Mesendoderm (in vitro differentiated cells): ENCODE data around the gene DCAF15.

Source experiments
- DNase-seq: peaks from one replicate; pipeline ENCODE4 v3.0.0; 2013
- H2AK5ac ChIP-seq: 2 replicates; pipeline ENCODE4 v1.6.1; 2013; ENCODE audit warnings: low read length, inconsistent platforms
- H2BK120ac ChIP-seq: 2 replicates; pipeline ENCODE4 v1.6.1; 2013; ENCODE audit warnings: low read depth, mild to moderate bottlenecking, low read length, moderate library complexity, mixed read lengths
- H2BK15ac ChIP-seq: replicated peaks from 2 replicates; pipeline ENCODE4 v1.6.1; 2013; ENCODE audit warnings: low read depth, mild to moderate bottlenecking, moderate library complexity
- H2BK5ac ChIP-seq: 2 replicates; pipeline ENCODE4 v1.6.1; 2013; ENCODE audit warnings: low read length, inconsistent platforms
- H3K18ac ChIP-seq: 2 replicates; pipeline ENCODE4 v1.6.1; 2013; ENCODE audit warnings: mild to moderate bottlenecking, low read length, mixed read lengths
- H3K23ac ChIP-seq: one replicate; pipeline ENCODE4 v1.6.1; 2013; ENCODE audit warnings: low read length
- H3K27ac ChIP-seq: 2 replicates; pipeline ENCODE4 v1.5.1; 2013; ENCODE audit warnings: low read depth, mild to moderate bottlenecking, inconsistent platforms, low read length, moderate library complexity
- H3K27me3 ChIP-seq: 2 replicates; pipeline ENCODE4 v1.6.1; 2013; ENCODE audit warnings: low read length, control low read depth, mild to moderate bottlenecking, inconsistent platforms; ENCODE audit not compliant: insufficient read depth, poor library complexity
- H3K36me3 ChIP-seq: 2 replicates; pipeline ENCODE4 v1.6.1; 2013; ENCODE audit warnings: low read length, inconsistent platforms; ENCODE audit not compliant: control insufficient read depth, insufficient read depth
- H3K4ac ChIP-seq: one replicate; pipeline ENCODE4 v1.6.1; 2013; ENCODE audit warnings: low read depth, mild to moderate bottlenecking, low read length, moderate library complexity
- H3K4me1 ChIP-seq: 2 replicates; pipeline ENCODE4 v1.6.1; 2013; ENCODE audit warnings: low read depth, low read length, inconsistent platforms; ENCODE audit not compliant: control insufficient read depth
- H3K4me2 ChIP-seq: 2 replicates; pipeline ENCODE4 v1.6.1; 2013; ENCODE audit warnings: low read length
- H3K4me3 ChIP-seq: 2 replicates; pipeline ENCODE4 v1.5.1; 2013; ENCODE audit warnings: mild to moderate bottlenecking, low read length
- H3K56ac ChIP-seq: one replicate; pipeline ENCODE4 v1.6.1; 2013; ENCODE audit warnings: low read length
- H3K79me1 ChIP-seq: 2 replicates; pipeline ENCODE4 v1.6.1; 2013; ENCODE audit warnings: low read length, inconsistent platforms
- H3K79me2 ChIP-seq: 2 replicates; pipeline ENCODE4 v1.6.1; 2013; ENCODE audit warnings: mild to moderate bottlenecking, low read length; ENCODE audit not compliant: control insufficient read depth, insufficient read depth
- H3K9ac ChIP-seq: 2 replicates; pipeline ENCODE4 v1.6.1; 2013; ENCODE audit warnings: low read length, inconsistent platforms
- H4K5ac ChIP-seq: one replicate; pipeline ENCODE4 v1.6.1; 2013; ENCODE audit warnings: low read length
- H4K8ac ChIP-seq: one replicate; pipeline ENCODE4 v1.6.1; 2013; ENCODE audit warnings: low read depth, mild to moderate bottlenecking, control low read depth, low read length, moderate library complexity
- whole genome bisulfite sequencing: extraction: QIAGEN DNeasy Blood & Tissue Kit; methylation state at CpG from one replicate; pipeline ENCODE4 v1.1.7; 2013; ENCODE audit warnings: low lambda C conversion rate, missing lambda C conversion rate; ENCODE audit not compliant: insufficient coverage; ENCODE audit errors: extremely low coverage; 5-methylcytosine and 5-hydroxymethylcytosine counted together

The DCAF15 gene

GRCh38 chr19:13932911-13933393 lies 19.4 kb upstream of the DCAF15 start:
- Histone ChIP-seq H3K36me3 (no peaks in the 10 kb centered on the region), H4K5ac (no peak overlapping the region), H2BK5ac (no peak overlapping the region), H2AK5ac (no peak overlapping the region), H2BK15ac (no peak overlapping the region), H3K79me2 (no peaks in the 10 kb centered on the region), H3K27ac (no peak overlapping the region), H3K4me2 (no peak overlapping the region), H3K9ac (no peak overlapping the region), H4K8ac (no peak overlapping the region), H3K18ac (no peak overlapping the region), H3K23ac (no peak overlapping the region), H2BK120ac (no peak overlapping the region), H3K27me3 (no peaks in the 10 kb centered on the region), H3K4ac (no peak overlapping the region), H3K79me1 (no peaks in the 10 kb centered on the region), H3K4me3 (no peak overlapping the region), H3K4me1 (peaks cover 2% of the 10 kb centered on the region), H3K56ac (no peak overlapping the region)
- no CpG with 5 or more reads among the region's 42 CpGs for WGBS
- DNase-seq, result no peak

GRCh38 chr19:13934785-13935109 lies 17.6 kb upstream of the DCAF15 start:
- H3K27ac ChIP-seq, result no peak overlapping the region
- H3K4me3 ChIP-seq, result no peak overlapping the region
- no CpG with 5 or more reads among the region's 2 CpGs for WGBS

GRCh38 chr19:13935765-13936510 lies 16.4 kb upstream of the DCAF15 start:
- Histone ChIP-seq H3K27ac (no peak overlapping the region), H3K27me3 (no peaks in the 10 kb centered on the region), H2BK120ac (no peak overlapping the region), H3K4me3 (no peak overlapping the region), H3K79me1 (no peaks in the 10 kb centered on the region), H3K79me2 (no peaks in the 10 kb centered on the region), H3K23ac (no peak overlapping the region), H3K18ac (no peak overlapping the region), H2BK5ac (no peak overlapping the region), H4K5ac (no peak overlapping the region), H2AK5ac (no peak overlapping the region), H3K4me1 (peaks cover 2% of the 10 kb centered on the region), H3K4me2 (no peak overlapping the region), H3K9ac (no peak overlapping the region), H3K36me3 (no peaks in the 10 kb centered on the region), H3K56ac (peak overlapping the region; percentile 5), H4K8ac (no peak overlapping the region), H3K4ac (no peak overlapping the region), H2BK15ac (no peak overlapping the region)
- DNase-seq, result peak; percentile 64
- no CpG with 5 or more reads among the region's 22 CpGs for WGBS

More at GRCh38 chr19:13934785-13935109, 17.6 kb upstream of the DCAF15 start:
- Histone ChIP-seq H3K36me3 (no peaks in the 10 kb centered on the region), H3K23ac (no peak overlapping the region), H3K4me2 (no peak overlapping the region), H3K9ac (no peak overlapping the region), H2BK15ac (no peak overlapping the region), H3K18ac (no peak overlapping the region), H4K5ac (no peak overlapping the region), H2BK5ac (no peak overlapping the region), H3K4ac (no peak overlapping the region), H3K56ac (no peak overlapping the region), H3K79me1 (no peaks in the 10 kb centered on the region), H2BK120ac (no peak overlapping the region), H3K79me2 (no peaks in the 10 kb centered on the region), H3K27me3 (no peaks in the 10 kb centered on the region), H3K4me1 (peaks cover 2% of the 10 kb centered on the region), H2AK5ac (no peak overlapping the region), H4K8ac (no peak overlapping the region)
- DNase-seq, result no peak

- H3K23ac ChIP-seq, result no peak overlapping the region
- no CpG with 5 or more reads among the region's 29 CpGs for WGBS
- H3K79me2 ChIP-seq, result no peaks in the 10 kb centered on the region
- H3K36me3 ChIP-seq, result no peaks in the 10 kb centered on the region
- H3K18ac ChIP-seq, result no peak overlapping the region
- no peak overlapping the region for H3K9ac ChIP-seq
- no peak overlapping the region for H2BK5ac ChIP-seq
- H3K4ac ChIP-seq, result no peak overlapping the region
- H4K5ac ChIP-seq, result no peak overlapping the region
- H2BK15ac ChIP-seq, result no peak overlapping the region
- no peak overlapping the region for H3K4me2 ChIP-seq
- no peaks in the 10 kb centered on the region for H3K27me3 ChIP-seq
- peak overlapping the region; percentile 7 for H3K56ac ChIP-seq
- no peak overlapping the region for H2BK120ac ChIP-seq
- H3K79me1 ChIP-seq, result no peaks in the 10 kb centered on the region
- no peak overlapping the region for H4K8ac ChIP-seq
- H3K4me3 ChIP-seq, result no peak overlapping the region
- no peak overlapping the region for H2AK5ac ChIP-seq
- DNase-seq, result no peak
- peaks cover 2% of the 10 kb centered on the region for H3K4me1 ChIP-seq
- no peak overlapping the region for H3K27ac ChIP-seq
Observed at GRCh38 chr19:13937479-13938300, 14.6 kb upstream of the DCAF15 start.

GRCh38 chr19:13938301-13939064 lies 13.8 kb upstream of the DCAF15 start, which contains the start of gene PODNL1:
PODNL1 (minus strand) TSS chr19:13938417; CDS start chr19:13938181, 236 bp downstream.
- H3K56ac ChIP-seq, result peak within 1 kb of the TSS; percentile 7
- H3K36me3 ChIP-seq, result no peaks in the 10 kb centered on the region
- H3K18ac ChIP-seq, result no peak within 1 kb of the TSS
- no peaks in the 10 kb centered on the region for H3K79me2 ChIP-seq
- no peak within 1 kb of the TSS for H2BK15ac ChIP-seq
- no peak within 1 kb of the TSS for H2BK120ac ChIP-seq
- H3K27me3 ChIP-seq, result no peaks in the 10 kb centered on the region
- no peak within 1 kb of the TSS for H4K5ac ChIP-seq
- H3K4me1 ChIP-seq, result peaks cover 2% of the 10 kb centered on the region
- no peak within 1 kb of the TSS for H3K4ac ChIP-seq
- H3K4me3 ChIP-seq, result no peak within 1 kb of the TSS
- no peak for DNase-seq
- WGBS, result no CpG with 5 or more reads among the region's 21 CpGs
- H3K4me2 ChIP-seq, result no peak within 1 kb of the TSS
- no peak within 1 kb of the TSS for H3K27ac ChIP-seq
- H2BK5ac ChIP-seq, result no peak within 1 kb of the TSS
- no peak within 1 kb of the TSS for H4K8ac ChIP-seq
- H3K79me1 ChIP-seq, result no peaks in the 10 kb centered on the region
- H3K9ac ChIP-seq, result no peak within 1 kb of the TSS
- no peak within 1 kb of the TSS for H2AK5ac ChIP-seq
- H3K23ac ChIP-seq, result no peak within 1 kb of the TSS
